PC-3 (cell line): ENCODE results near the gene LYRM1. TPM values are rescaled to one million over a fixed set of nuclear protein-coding genes. Genes with fewer than 3 reads are reported as not detected.

Experiments used
- ATAC-seq: fragments of 200-7000 bp; cut with Tn5 transposase; 2 replicates; pipeline ENCODE4 v1.9.1; 2020; ENCODE audit warnings: mild to moderate bottlenecking, moderate library complexity
- BruUV-seq: library from RNA; stranded (reverse); fragments of 400-500 nt; replicated peaks from 2 replicates; lab custom pipeline; 2021; lab: Mats Ljungman, UMichigan
- CTCF ChIA-PET: fragments of 300-600 bp; sonication (Branson Sonifier 250); formaldehyde crosslinking; loops from one replicate; lab custom pipeline; 2022; ENCODE audit warnings: antibody characterized with exemption; lab: Charles Lee
- POLR2A ChIA-PET: fragments of 300-600 bp; sonication (Branson Sonifier 250); formaldehyde crosslinking; loops from one replicate; lab custom pipeline; 2022; ENCODE audit warnings: antibody characterized with exemption; ENCODE audit not compliant: unreplicated experiment; lab: Charles Lee
- DNase-seq: peaks from one replicate; pipeline ENCODE4 v3.0.0-alpha.2; 2015
- H2AFZ ChIP-seq: fragments of 300-600 bp; sonication (generic); 2 replicates; pipeline ENCODE4 v1.6.0; 2016; ENCODE audit warnings: antibody characterized with exemption, low read length
- H3F3A ChIP-seq: fragments of 300-600 bp; sonication (generic); one replicate; pipeline ENCODE4 v1.6.0; 2017; ENCODE audit warnings: antibody characterized with exemption, low read length, control low read depth, mild to moderate bottlenecking; ENCODE audit not compliant: unreplicated experiment
- H3K27ac ChIP-seq: fragments of 300-600 bp; sonication (generic); 2 replicates; pipeline ENCODE4 v1.5.1; 2016; ENCODE audit warnings: mild to moderate bottlenecking, low read length
- H3K27me3 ChIP-seq: fragments of 300-600 bp; sonication (generic); 2 replicates; pipeline ENCODE4 v1.6.1; 2016; ENCODE audit warnings: low read length, mixed read lengths
- H3K36me3 ChIP-seq: fragments of 300-600 bp; sonication (generic); 2 replicates; pipeline ENCODE4 v1.6.1; 2016; ENCODE audit warnings: low read depth, mixed run types, low read length, mixed read lengths
- H3K4me1 ChIP-seq: fragments of 300-600 bp; sonication (generic); 2 replicates; pipeline ENCODE4 v1.5.1; 2016; ENCODE audit warnings: low read length; ENCODE audit not compliant: insufficient read depth
- H3K4me2 ChIP-seq: fragments of 300-600 bp; sonication (generic); 2 replicates; pipeline ENCODE4 v1.6.0; 2016; ENCODE audit warnings: low read length
- H3K4me3 ChIP-seq: fragments of 300-600 bp; sonication (generic); 2 replicates; pipeline ENCODE4 v1.5.1; 2016; ENCODE audit warnings: mild to moderate bottlenecking, low read length, mixed read lengths
- H3K79me2 ChIP-seq: fragments of 300-600 bp; sonication (generic); 2 replicates; pipeline ENCODE4 v1.6.1; 2017; ENCODE audit warnings: low read length, mixed read lengths
- H3K9ac ChIP-seq: fragments of 300-600 bp; sonication (generic); 2 replicates; pipeline ENCODE4 v1.6.0; 2016; ENCODE audit warnings: mild to moderate bottlenecking, low read length
- H3K9me2 ChIP-seq: fragments of 300-600 bp; sonication (generic); replicated peaks from 2 replicates; pipeline ENCODE4 v1.6.1; 2016; ENCODE audit warnings: mixed run types, low read length, mixed read lengths
- H3K9me3 ChIP-seq: fragments of 300-600 bp; sonication (generic); 2 replicates; pipeline ENCODE4 v1.6.1; 2016; ENCODE audit warnings: low read length, mixed read lengths
- H4K20me1 ChIP-seq: fragments of 300-600 bp; sonication (generic); 2 replicates; pipeline ENCODE4 v1.6.1; 2016; ENCODE audit warnings: low read length, mixed read lengths
- EZH2 ChIP-seq: fragments of 300-600 bp; sonication (generic); IDR thresholded peaks from one replicate; pipeline ENCODE4 v1.6.1; 2017; ENCODE audit warnings: antibody characterized with exemption, mild to moderate bottlenecking, low read length; ENCODE audit not compliant: unreplicated experiment
- EZH2phosphoT487 ChIP-seq: fragments of 300-600 bp; sonication (generic); IDR thresholded peaks from 2 replicates; pipeline ENCODE4 v1.6.1; 2018; ENCODE audit warnings: mild to moderate bottlenecking, antibody characterized with exemption, low read length, borderline replicate concordance
- intact Hi-C: fragments of 100-400 bp; cut with micrococcal nuclease; formaldehyde crosslinking; loops from 2 replicates; pipeline ENCODE4 v1.9.0; 2023
- total RNA-seq: library from RNA; depleted of rRNA; stranded (reverse); fragments of >200 nt; gene quantifications from 2 replicates; pipeline ENCODE4 v1.2.3, GENCODE V29; 2014
- TF ChIP-seq, protein P1 (sequence below): fragments of 300-600 bp; sonication (generic); conservative IDR thresholded peaks from 2 replicates; pipeline ENCODE4 v1.5.1; 2017; ENCODE audit warnings: antibody characterized with exemption, low read depth, mild to moderate bottlenecking, low read length

The LYRM1 gene
- total RNA-seq, 1 experiment from 2014 or later: 35.1 TPM

DNA sequence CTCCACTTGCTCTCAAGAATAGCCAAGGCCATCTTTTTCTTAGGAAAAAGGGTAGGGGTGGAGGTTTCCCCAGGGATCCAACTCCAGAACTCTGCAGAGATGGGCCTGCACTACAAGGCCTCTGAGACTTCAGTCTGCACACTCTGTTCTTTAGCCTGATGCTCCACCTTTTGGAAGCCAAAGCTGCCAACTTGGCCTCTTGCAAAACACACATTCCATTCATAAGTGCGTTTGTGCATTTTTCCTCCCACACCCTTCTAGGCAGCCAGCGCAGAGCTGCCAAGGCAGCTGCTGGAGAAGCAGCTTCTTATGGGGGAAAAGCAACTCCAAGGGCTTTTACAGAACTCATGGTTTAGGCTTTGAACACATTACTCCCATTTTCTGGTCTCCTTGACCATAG lies 49.0 kb upstream of the LYRM1 start:
- Histone ChIP-seq H3K4me1 (peaks cover 36% of the 10 kb centered on the region), H2AFZ (no peak overlapping the region), H3K9ac (no peak overlapping the region), H3K36me3 (peaks cover 12% of the 10 kb centered on the region; the same call in 1 of the 2 replicates), H3K27ac (no peak overlapping the region), H3K9me2 (no peaks in the 10 kb centered on the region), H3K9me3 (no peaks in the 10 kb centered on the region), H4K20me1 (no peaks in the 10 kb centered on the region), H3F3A (no peaks in the 10 kb centered on the region), H3K4me3 (no peak overlapping the region), H3K27me3 (no peaks in the 10 kb centered on the region), H3K79me2 (no peaks in the 10 kb centered on the region), H3K4me2 (peak overlapping the region; percentile 33; the same call in 1 of the 2 replicates)
- intact Hi-C loops: loop anchor here (1.0 to 5.0 kb wide), 6 partner anchors 48 to 449 kb away; no protein-coding TSS in a partner anchor
- no TSS peak for BruUV-seq
- DNase-seq (peak; percentile 81), ATAC-seq (peak; percentile 85)
- TF ChIP-seq, protein P1, sequence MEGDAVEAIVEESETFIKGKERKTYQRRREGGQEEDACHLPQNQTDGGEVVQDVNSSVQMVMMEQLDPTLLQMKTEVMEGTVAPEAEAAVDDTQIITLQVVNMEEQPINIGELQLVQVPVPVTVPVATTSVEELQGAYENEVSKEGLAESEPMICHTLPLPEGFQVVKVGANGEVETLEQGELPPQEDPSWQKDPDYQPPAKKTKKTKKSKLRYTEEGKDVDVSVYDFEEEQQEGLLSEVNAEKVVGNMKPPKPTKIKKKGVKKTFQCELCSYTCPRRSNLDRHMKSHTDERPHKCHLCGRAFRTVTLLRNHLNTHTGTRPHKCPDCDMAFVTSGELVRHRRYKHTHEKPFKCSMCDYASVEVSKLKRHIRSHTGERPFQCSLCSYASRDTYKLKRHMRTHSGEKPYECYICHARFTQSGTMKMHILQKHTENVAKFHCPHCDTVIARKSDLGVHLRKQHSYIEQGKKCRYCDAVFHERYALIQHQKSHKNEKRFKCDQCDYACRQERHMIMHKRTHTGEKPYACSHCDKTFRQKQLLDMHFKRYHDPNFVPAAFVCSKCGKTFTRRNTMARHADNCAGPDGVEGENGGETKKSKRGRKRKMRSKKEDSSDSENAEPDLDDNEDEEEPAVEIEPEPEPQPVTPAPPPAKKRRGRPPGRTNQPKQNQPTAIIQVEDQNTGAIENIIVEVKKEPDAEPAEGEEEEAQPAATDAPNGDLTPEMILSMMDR: no peak
- TF ChIP-seq EZH2phosphoT487 (no peak), EZH2 (no peak)
- POLR2A ChIA-PET: interaction anchor here (0.6 to 0.7 kb wide), 2 partner anchors 48 to 449 kb away, joined by 3 to 6 read pairs; partner anchors contain the start of gene DCUN1D3
- CTCF ChIA-PET: interaction anchor here (0.5 to 1.1 kb wide), 4 partner anchors 41 to 449 kb away, joined by 3 to 5 read pairs (median 4); no protein-coding TSS in a partner anchor

DNA sequence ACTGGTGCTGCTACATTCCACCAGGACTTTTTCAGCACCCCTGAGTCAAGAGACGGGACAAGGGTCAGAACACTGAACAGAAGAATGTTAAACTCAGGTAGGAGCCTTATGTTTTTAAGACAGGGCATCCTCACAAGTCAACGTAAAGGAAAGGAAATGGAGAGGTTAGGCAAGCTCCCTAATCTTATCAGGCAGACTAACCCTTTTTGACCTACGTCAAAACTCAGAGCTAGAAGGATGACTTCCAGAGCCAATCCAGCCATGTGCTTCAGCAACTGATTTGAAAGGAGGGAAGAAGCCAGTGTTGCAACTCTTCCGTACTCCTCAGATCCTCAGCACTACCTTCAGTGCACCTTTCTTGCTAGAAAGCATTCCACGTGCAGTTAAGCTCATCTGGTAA lies 47.4 kb upstream of the LYRM1 start:
- ChIA-PET POLR2A (no interaction called here), CTCF (no interaction called here)
- H3K4me1 ChIP-seq: peaks cover 36% of the 10 kb centered on the region
- H3K4me3 ChIP-seq: no peak overlapping the region
- no peaks in the 10 kb centered on the region for H3K27me3 ChIP-seq
- no peaks in the 10 kb centered on the region for H4K20me1 ChIP-seq
- no peak overlapping the region for H2AFZ ChIP-seq
- ATAC-seq (no peak), DNase-seq (no peak)
- TF ChIP-seq EZH2: no peak
- TF ChIP-seq, protein P1: no peak
- TF ChIP-seq EZH2phosphoT487: no peak
- H3F3A ChIP-seq: no peaks in the 10 kb centered on the region
- no TSS peak for BruUV-seq
- no peaks in the 10 kb centered on the region for H3K9me2 ChIP-seq
- H3K9me3 ChIP-seq: no peaks in the 10 kb centered on the region
- no peak overlapping the region for H3K4me2 ChIP-seq
- no peak overlapping the region for H3K9ac ChIP-seq
- intact Hi-C loops: loop anchor here (5.0 kb wide), 1 partner anchor 249 kb away; no protein-coding TSS in a partner anchor
- no peaks in the 10 kb centered on the region for H3K79me2 ChIP-seq
- H3K27ac ChIP-seq: no peak overlapping the region
- H3K36me3 ChIP-seq: peaks cover 12% of the 10 kb centered on the region; the same call in 1 of the 2 replicates

DNA sequence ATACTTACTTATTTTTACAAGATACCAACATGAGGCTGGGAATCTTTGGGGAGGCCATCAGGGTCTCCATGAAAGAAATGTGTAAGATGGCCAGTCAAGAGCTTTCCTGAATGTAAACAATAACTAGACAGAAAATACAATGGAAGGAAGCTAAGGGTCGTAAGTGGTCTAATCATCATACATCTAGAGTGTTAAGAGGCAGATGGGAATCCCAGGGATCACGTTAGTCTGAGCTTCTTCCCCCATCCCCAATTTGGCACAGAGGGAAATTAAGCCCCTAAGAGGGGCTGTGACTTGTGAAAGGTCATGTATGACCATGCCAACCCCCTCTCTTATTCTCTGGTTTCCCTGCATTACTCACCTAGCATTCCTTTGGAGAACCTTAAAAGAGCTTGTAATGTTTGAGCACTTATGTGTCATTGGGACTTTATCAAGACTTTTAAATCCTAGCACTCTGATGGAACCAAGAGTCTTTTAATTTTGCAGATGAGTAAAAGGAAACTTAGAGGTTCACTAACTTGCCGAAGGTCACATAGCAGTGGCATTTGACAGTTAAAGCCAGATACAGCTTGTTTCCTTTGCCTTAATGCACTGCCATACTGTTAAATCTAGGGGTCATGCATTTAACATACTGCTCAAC lies 46.5 kb upstream of the LYRM1 start:
- intact Hi-C loops: loop anchor here (5.0 kb wide), 1 partner anchor 248 kb away; no protein-coding TSS in a partner anchor
- DNase-seq (peak; percentile 50), ATAC-seq (peak; percentile 42)
- no peaks in the 10 kb centered on the region for H3F3A ChIP-seq
- H3K4me3 ChIP-seq: no peak overlapping the region
- H4K20me1 ChIP-seq: no peaks in the 10 kb centered on the region
- H3K27ac ChIP-seq: peak overlapping the region; percentile 12; the same call in 1 of the 2 replicates
- peaks cover 12% of the 10 kb centered on the region; the same call in 1 of the 2 replicates for H3K36me3 ChIP-seq
- no peak overlapping the region for H3K9ac ChIP-seq
- TF ChIP-seq, protein P1: no peak
- TF ChIP-seq EZH2: no peak
- TF ChIP-seq EZH2phosphoT487: no peak
- no peak overlapping the region for H2AFZ ChIP-seq
- no peaks in the 10 kb centered on the region for H3K9me3 ChIP-seq
- peaks cover 36% of the 10 kb centered on the region for H3K4me1 ChIP-seq
- no peaks in the 10 kb centered on the region for H3K27me3 ChIP-seq
- no TSS peak for BruUV-seq
- no peak overlapping the region for H3K4me2 ChIP-seq
- POLR2A ChIA-PET: interaction anchor here (0.6 kb wide), 1 partner anchor 17 kb away, joined by 3 read pairs; no protein-coding TSS in a partner anchor
- no peaks in the 10 kb centered on the region for H3K79me2 ChIP-seq
- CTCF ChIA-PET: no interaction called here
- H3K9me2 ChIP-seq: no peaks in the 10 kb centered on the region
